Right atrium auricular region (tissue), 2 donors: Measurements from ENCODE around the gene CYP26B1. TPM values are rescaled to one million over a fixed set of nuclear protein-coding genes. Genes with fewer than 3 reads are reported as not detected.

Experiments used
- DNase-seq: peaks from one replicate; pipeline ENCODE4 v3.0.0-alpha.2; 2019; ENCODE audit warnings: low spot score
- H3K27ac ChIP-seq, 2 donors: fragments of 200-600 bp; sonication (generic); 1 replicate in 1 of 2; 2 replicates in 1 of 2; pipeline ENCODE4 v1.5.1; 2016 to 2019
- H3K27me3 ChIP-seq, 2 donors: fragments of 200-600 bp; sonication (generic); one replicate each; pipeline versions ENCODE4 v1.5.1 to v1.6.0; 2017 to 2019
- H3K36me3 ChIP-seq: fragments of 200-600 bp; sonication (generic); one replicate; pipeline ENCODE4 v1.5.1; 2016
- H3K4me1 ChIP-seq, 2 donors: fragments of 200-600 bp; sonication (generic); one replicate each; pipeline versions ENCODE4 v1.5.1 to v1.6.0; 2017 to 2019
- H3K4me3 ChIP-seq, 2 donors: fragments of 200-600 bp; sonication (generic); 1 replicate in 1 of 2; 2 replicates in 1 of 2; pipeline ENCODE4 v1.5.1; 2017 to 2019; ENCODE audit warnings: mild to moderate bottlenecking in 1 of 2, moderate library complexity in 1 of 2
- H3K9me3 ChIP-seq, 2 donors: fragments of 200-600 bp; sonication (generic); one replicate each; pipeline ENCODE4 v1.5.1; 2019
- CTCF ChIP-seq, 2 donors: fragments of 200-600 bp; sonication (generic); IDR thresholded peaks; one replicate each; pipeline ENCODE4 v1.5.1; 2019; ENCODE audit warnings: antibody characterized with exemption in 2 of 2
- total RNA-seq, 2 donors: library from RNA; depleted of rRNA; stranded (reverse); fragments of >200 nt; gene quantifications; one replicate each; pipeline ENCODE4 v1.1.0, GENCODE V29; 2016

The CYP26B1 gene
- total RNA-seq, 2 donors from 2014 or later, result 2.5 to 12.8 TPM

GRCh38 chr2:72132981-72133720 lies 14.5 kb downstream of the CYP26B1 start:
- TF ChIP-seq CTCF (IDR thresholded peaks at IDR 0.05), result no peak
- Histone ChIP-seq H3K4me3 (no peak overlapping the region), H3K4me1 (peaks cover 0 to 9% of the 10 kb centered on the region in 2 donors), H3K27me3 (no peaks in the 10 kb centered on the region), H3K36me3 (no peaks in the 10 kb centered on the region), H3K27ac (no peak overlapping the region), H3K9me3 (no peaks in the 10 kb centered on the region)
- DNase-seq, result no peak

- H3K27ac ChIP-seq, result no peak overlapping the region
- no peak overlapping the region for H3K4me3 ChIP-seq
- H3K4me1 ChIP-seq, result no peaks in the 10 kb centered on the region
- H3K27me3 ChIP-seq, result no peaks in the 10 kb centered on the region
- H3K36me3 ChIP-seq, result no peaks in the 10 kb centered on the region
- no peak for DNase-seq
- TF ChIP-seq CTCF (IDR thresholded peaks at IDR 0.05), result no peak
- no peaks in the 10 kb centered on the region for H3K9me3 ChIP-seq
Measured at GRCh38 chr2:72131916-72132841, 15.5 kb downstream of the CYP26B1 start.

GRCh38 chr2:72131371-72131891 lies 16.2 kb downstream of the CYP26B1 start:
- no peak for DNase-seq
- no peak overlapping the region for H3K4me3 ChIP-seq
- no peaks in the 10 kb centered on the region for H3K36me3 ChIP-seq
- H3K27me3 ChIP-seq, result no peaks in the 10 kb centered on the region
- H3K4me1 ChIP-seq, result no peaks in the 10 kb centered on the region
- no peak for TF ChIP-seq CTCF (IDR thresholded peaks at IDR 0.05)
- no peak overlapping the region for H3K27ac ChIP-seq
- H3K9me3 ChIP-seq, result no peaks in the 10 kb centered on the region

- DNase-seq, result no peak
Measured at GRCh38 chr2:72130659-72131360, 16.9 kb downstream of the CYP26B1 start.

More at GRCh38 chr2:72130659-72131360, 16.9 kb downstream of the CYP26B1 start:
- H3K9me3 ChIP-seq, result no peaks in the 10 kb centered on the region
- H3K27ac ChIP-seq, result no peak overlapping the region
- H3K27me3 ChIP-seq, result no peaks in the 10 kb centered on the region
- H3K4me3 ChIP-seq, result no peak overlapping the region
- no peak for TF ChIP-seq CTCF (IDR thresholded peaks at IDR 0.05)
- no peaks in the 10 kb centered on the region for H3K4me1 ChIP-seq
- H3K36me3 ChIP-seq, result no peaks in the 10 kb centered on the region
